Smooth muscle cell (in vitro differentiated cells): Measurements from ENCODE around the gene MGAT5B. TPM values are rescaled to one million over a fixed set of nuclear protein-coding genes. Genes with fewer than 3 reads are reported as not detected.

Experiments
- DNase-seq: peaks from one replicate; lab custom pipeline; 2025; ENCODE audit not compliant: unreplicated experiment; lab: John Stamatoyannopoulos, UW
- H2AFZ ChIP-seq: fragments of 200-600 bp; sonication (generic); 2 replicates; pipeline ENCODE4 v1.6.0; 2016; ENCODE audit warnings: antibody characterized with exemption, low read depth, mild to moderate bottlenecking
- H3F3A ChIP-seq: fragments of 200-600 bp; sonication (generic); 2 replicates; pipeline ENCODE4 v1.6.0; 2017; ENCODE audit warnings: antibody characterized with exemption, low read depth
- H3K27ac ChIP-seq: fragments of 200-600 bp; sonication (generic); 2 replicates; pipeline ENCODE4 v1.5.1; 2016; ENCODE audit warnings: low read depth, mild to moderate bottlenecking
- H3K27me3 ChIP-seq: fragments of 200-600 bp; sonication (generic); 2 replicates; pipeline ENCODE4 v1.6.1; 2016; ENCODE audit warnings: low read depth, mild to moderate bottlenecking
- H3K36me3 ChIP-seq: fragments of 200-600 bp; sonication (generic); 2 replicates; pipeline ENCODE4 v1.5.1; 2016; ENCODE audit warnings: low read depth
- H3K4me1 ChIP-seq: fragments of 200-600 bp; sonication (generic); 2 replicates; pipeline ENCODE4 v1.5.1; 2016; ENCODE audit warnings: low read depth
- H3K4me2 ChIP-seq: fragments of 200-600 bp; sonication (generic); 2 replicates; pipeline ENCODE4 v1.6.0; 2016; ENCODE audit warnings: mild to moderate bottlenecking
- H3K4me3 ChIP-seq: fragments of 200-600 bp; sonication (generic); 2 replicates; pipeline ENCODE4 v1.5.1; 2016; ENCODE audit warnings: mild to moderate bottlenecking
- H3K79me2 ChIP-seq: fragments of 200-600 bp; sonication (generic); 2 replicates; pipeline ENCODE4 v1.6.0; 2016; ENCODE audit warnings: low read depth, mild to moderate bottlenecking
- H3K9ac ChIP-seq: fragments of 200-600 bp; sonication (generic); 2 replicates; pipeline ENCODE4 v1.6.0; 2016; ENCODE audit warnings: low read depth
- H3K9me3 ChIP-seq: fragments of 200-600 bp; sonication (generic); replicated peaks from 2 replicates; pipeline ENCODE4 v1.5.1; 2016; ENCODE audit warnings: low read depth
- H4K20me1 ChIP-seq: fragments of 200-600 bp; sonication (generic); 2 replicates; pipeline ENCODE4 v1.6.0; 2016; ENCODE audit warnings: low read depth
- CTCF ChIP-seq: fragments of 200-600 bp; sonication (generic); IDR thresholded peaks from 2 replicates; pipeline ENCODE4 v1.5.1; 2017; ENCODE audit warnings: borderline replicate concordance, mild to moderate bottlenecking, antibody characterized with exemption; ENCODE audit not compliant: insufficient read depth, poor library complexity, severe bottlenecking
- WGBS: methylation state at CpG from one replicate; pipeline ENCODE4 v1.1.7; 2016; ENCODE audit warnings: low lambda C conversion rate; 5-methylcytosine and 5-hydroxymethylcytosine counted together
- polyA plus RNA-seq: library from polyadenylated mRNA; unstranded; fragments of >200 nt; fragmentation: Nextera tagmentation; extraction: Ambion mirVana; gene quantifications from 2 replicates; pipeline ENCODE4 v1.2.1, GENCODE V29; 2016
- total RNA-seq: library from RNA; depleted of rRNA; stranded (reverse); fragments of >200 nt; gene quantifications from 2 replicates; pipeline ENCODE4 v1.2.3, GENCODE V29; 2014

The MGAT5B gene
- total and polyA plus RNA-seq, 2 experiments from 2014 or later, result 0.78 to 7.6 TPM

DNA sequence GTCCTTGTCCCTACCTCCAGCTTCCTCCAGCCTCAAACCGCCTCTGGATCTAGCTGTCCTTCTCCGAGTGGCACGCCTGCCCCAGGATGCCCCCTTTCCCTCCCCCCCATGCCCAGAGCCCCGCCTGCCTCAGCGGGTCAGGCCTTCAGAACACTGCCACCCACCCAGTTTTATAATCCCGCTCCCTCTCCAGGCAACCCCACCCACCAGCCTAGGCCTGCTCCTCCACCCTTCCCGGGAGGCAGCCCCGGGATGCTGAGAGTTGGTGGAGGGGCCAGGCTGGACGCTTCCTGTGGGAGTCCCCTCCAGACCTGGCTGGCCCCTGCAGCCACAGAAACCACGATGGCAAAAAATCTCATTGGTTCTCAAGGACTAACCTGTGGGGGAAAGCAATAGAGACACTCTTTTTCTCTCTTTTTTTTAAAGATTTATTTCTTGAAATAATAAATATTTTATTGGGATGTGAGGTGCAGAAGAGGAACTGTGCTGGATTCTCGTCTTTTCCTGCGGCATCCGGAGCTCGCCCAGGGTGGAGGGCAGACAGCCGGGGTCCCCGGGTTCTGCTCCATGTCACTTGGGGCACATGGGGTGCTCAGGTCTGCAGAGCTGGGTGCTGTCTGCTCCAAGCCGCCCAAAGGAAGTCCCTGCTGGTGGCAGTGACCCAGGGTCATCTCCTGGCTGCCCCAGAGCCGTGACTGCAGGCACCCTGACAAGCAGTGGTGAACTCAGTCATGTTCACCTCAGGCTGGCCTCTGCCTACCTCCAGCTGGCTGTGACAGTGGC, 81.9 kb downstream of the MGAT5B start:
- H3K27me3 ChIP-seq, result peaks cover 4% of the 10 kb centered on the region
- no peak overlapping the region for H3K9ac ChIP-seq
- H3K4me2 ChIP-seq, result no peak overlapping the region
- no peak overlapping the region for H2AFZ ChIP-seq
- TF ChIP-seq CTCF, result no peak
- no peaks in the 10 kb centered on the region for H3K79me2 ChIP-seq
- H3K27ac ChIP-seq, result no peak overlapping the region
- no peaks in the 10 kb centered on the region for H3K9me3 ChIP-seq
- no peaks in the 10 kb centered on the region for H3K36me3 ChIP-seq
- H3K4me3 ChIP-seq, result no peak overlapping the region
- no peaks in the 10 kb centered on the region for H3F3A ChIP-seq
- H3K4me1 ChIP-seq, result no peaks in the 10 kb centered on the region
- H4K20me1 ChIP-seq, result no peaks in the 10 kb centered on the region
- DNase-seq, result no peak
- 84% methylated on average over 18 of the region's 18 CpGs for WGBS

DNA sequence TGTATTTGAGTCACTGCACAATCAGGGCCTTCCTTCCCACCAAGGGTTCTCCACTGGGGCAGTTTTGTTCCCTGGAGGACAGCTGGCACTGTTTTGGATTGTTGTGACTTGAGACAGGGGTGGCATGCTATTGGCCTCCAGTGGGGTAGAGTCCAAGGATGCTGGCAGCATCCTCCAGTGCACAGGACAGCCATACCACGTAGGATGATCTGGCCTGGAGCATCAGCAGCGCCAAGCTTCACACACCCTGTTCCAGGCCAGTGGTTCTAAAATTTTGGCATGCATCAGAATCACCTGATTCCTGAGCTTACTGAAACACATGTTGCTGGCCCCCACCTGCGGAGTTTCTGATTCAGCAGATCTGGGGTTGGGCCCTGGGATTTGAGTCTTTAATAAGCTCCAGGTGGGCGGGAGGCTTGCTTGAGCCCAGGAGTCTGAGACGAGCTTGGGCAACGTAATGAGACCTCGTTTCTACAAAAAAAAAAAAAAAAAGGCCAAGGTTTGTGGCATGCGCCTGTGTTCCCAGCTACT, 83.2 kb downstream of the MGAT5B start:
- Histone ChIP-seq H3K36me3 (no peaks in the 10 kb centered on the region), H3K9ac (no peak overlapping the region), H3K4me3 (no peak overlapping the region), H3K79me2 (no peaks in the 10 kb centered on the region), H3K27me3 (peaks cover 4% of the 10 kb centered on the region), H2AFZ (no peak overlapping the region), H3K9me3 (no peaks in the 10 kb centered on the region), H3K27ac (no peak overlapping the region), H3K4me2 (no peak overlapping the region), H3F3A (no peaks in the 10 kb centered on the region), H4K20me1 (no peaks in the 10 kb centered on the region), H3K4me1 (no peaks in the 10 kb centered on the region)
- 89% methylated on average over 8 of the region's 8 CpGs for WGBS
- DNase-seq, result no peak
- no peak for TF ChIP-seq CTCF

DNA sequence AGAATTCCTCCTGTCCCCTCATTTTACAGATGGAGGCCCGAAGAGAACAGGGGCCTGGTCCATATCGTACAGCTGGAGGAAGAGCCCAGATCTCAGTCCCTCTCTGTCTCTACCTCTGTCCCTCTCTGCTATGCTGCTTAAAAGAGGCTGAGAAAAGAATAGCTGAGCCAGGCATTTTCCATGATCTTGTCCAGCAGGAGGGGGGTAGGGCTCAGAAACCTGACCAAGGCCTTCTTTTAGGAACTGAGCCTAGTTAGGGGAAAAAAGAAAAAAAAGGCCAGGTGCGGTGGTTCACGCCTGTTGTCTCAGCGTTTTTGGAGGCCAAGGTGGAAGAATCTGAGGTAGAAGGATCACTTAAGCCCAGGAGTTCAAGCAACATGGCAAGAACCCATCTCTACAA, 84.2 kb downstream of the MGAT5B start:
- H3K9me3 ChIP-seq, result no peaks in the 10 kb centered on the region
- H3K4me2 ChIP-seq, result no peak overlapping the region
- H3K9ac ChIP-seq, result no peak overlapping the region
- H3K79me2 ChIP-seq, result no peaks in the 10 kb centered on the region
- TF ChIP-seq CTCF, result no peak
- H2AFZ ChIP-seq, result no peak overlapping the region
- H3F3A ChIP-seq, result no peaks in the 10 kb centered on the region
- no peaks in the 10 kb centered on the region for H3K36me3 ChIP-seq
- 90% methylated on average over 5 of the region's 5 CpGs for WGBS
- no peak for DNase-seq
- peaks cover 1% of the 10 kb centered on the region for H3K4me1 ChIP-seq
- peaks cover 4% of the 10 kb centered on the region for H3K27me3 ChIP-seq
- no peak overlapping the region for H3K4me3 ChIP-seq
- H4K20me1 ChIP-seq, result no peaks in the 10 kb centered on the region
- no peak overlapping the region for H3K27ac ChIP-seq

- Histone ChIP-seq H3K4me1 (peaks cover 7% of the 10 kb centered on the region), H3K27me3 (peaks cover 4% of the 10 kb centered on the region), H3K9me3 (no peaks in the 10 kb centered on the region), H3K4me3 (no peak overlapping the region), H4K20me1 (no peaks in the 10 kb centered on the region), H3F3A (no peaks in the 10 kb centered on the region), H2AFZ (no peak overlapping the region), H3K4me2 (no peak overlapping the region), H3K36me3 (no peaks in the 10 kb centered on the region), H3K27ac (no peak overlapping the region), H3K9ac (no peak overlapping the region), H3K79me2 (no peaks in the 10 kb centered on the region)
- DNase-seq, result no peak
- 89% methylated on average over 9 of the region's 9 CpGs for WGBS
- TF ChIP-seq CTCF, result no peak
Observed at GRCh38 chr17:76953066-76953465, 84.9 kb downstream of the MGAT5B start.
